Left ventricle myocardium superior (tissue), 1 donor: ENCODE data around the gene TNFSF4. TPM values are rescaled to one million over a fixed set of nuclear protein-coding genes. Genes with fewer than 3 reads are reported as not detected.

Experiments
- total RNA-seq: library from RNA; stranded (reverse); fragmentation: NEBNext Ultra II Directional; extraction: Animal tissue kit (Norgen Biotek cat#: 25700); gene quantifications from one replicate; pipeline ENCODE4 v1.2.1, GENCODE V29; 2021
- donor health status: DM: no; HTN: yes; CAD: no; lungs with severe emphysema.

Gene TNFSF4
- total RNA-seq, 1 donor from 2014 or later: 0.40 TPM

Other genes with a start within 250 kb of the TNFSF4 start
- gene TNFSF18, start 156.4 kb downstream of the TNFSF4 start, total RNA-seq: not detected